Suprapubic skin (tissue), 4 donors: ENCODE data around the gene ADAMTS7. TPM values are rescaled to one million over a fixed set of nuclear protein-coding genes. Genes with fewer than 3 reads are reported as not detected.
"Not testable (repeated sequence)": the region's sequence is repeated elsewhere in the genome, so short reads cannot be mapped to it uniquely, and the experiment has no call there.

Experiments
- DNase-seq, 2 donors: peaks; one replicate each; pipeline ENCODE4 v3.0.0-alpha.2; 2019; ENCODE audit warnings: low spot score in 2 of 2
- H3K27ac ChIP-seq: fragments of 200-600 bp; sonication (generic); one replicate; pipeline ENCODE4 v1.5.1; 2019
- H3K27me3 ChIP-seq: fragments of 200-600 bp; sonication (generic); one replicate; pipeline ENCODE4 v1.5.1; 2019
- H3K36me3 ChIP-seq: fragments of 200-600 bp; sonication (generic); one replicate; pipeline ENCODE4 v1.5.1; 2019
- H3K4me1 ChIP-seq: fragments of 200-600 bp; sonication (generic); one replicate; pipeline ENCODE4 v1.5.1; 2019
- H3K4me3 ChIP-seq: fragments of 200-600 bp; sonication (generic); one replicate; pipeline ENCODE4 v1.5.1; 2019; ENCODE audit warnings: mild to moderate bottlenecking
- H3K9me3 ChIP-seq: fragments of 200-600 bp; sonication (generic); one replicate; pipeline ENCODE4 v1.5.1; 2019
- CTCF ChIP-seq, 2 donors: fragments of 200-600 bp in 1 of 2; fragments of 450-650 bp in 1 of 2; sonication (generic) in 1 of 2; IDR thresholded peaks; one replicate each; pipeline ENCODE4 v1.5.1; 2016 to 2019; ENCODE audit warnings: antibody characterized with exemption in 2 of 2, mild to moderate bottlenecking in 1 of 2, moderate library complexity in 1 of 2
- EP300 ChIP-seq: sonication (generic); formaldehyde crosslinking; IDR thresholded peaks from one replicate; pipeline ENCODE4 v1.6.1; 2017; ENCODE audit warnings: antibody characterized with exemption
- POLR2A ChIP-seq, 2 donors: fragments of 450-650 bp; IDR thresholded peaks; one replicate each; pipeline ENCODE4 v1.6.1; 2017; ENCODE audit warnings: antibody characterized with exemption in 2 of 2, mild to moderate bottlenecking in 2 of 2, moderate library complexity in 2 of 2
- POLR2AphosphoS5 ChIP-seq, 3 donors: sonication (generic); formaldehyde crosslinking; IDR thresholded peaks; one replicate each; pipeline ENCODE4 v1.6.1; 2017; ENCODE audit warnings: antibody characterized with exemption in 3 of 3
- WGBS: methylation state at CpG from one replicate; pipeline ENCODE4 v1.1.5; 2018; 5-methylcytosine and 5-hydroxymethylcytosine counted together
- total RNA-seq, 4 donors: library from RNA; depleted of rRNA; stranded (reverse); fragments of >200 nt; gene quantifications; one replicate each; pipeline ENCODE4 v1.1.0, GENCODE V29; 2016

ADAMTS7 gene
- total RNA-seq, 4 donors from 2014 or later, result 1.1 to 1.2 (median 1.2) TPM

GRCh38 chr15:78850941-78851755 lies 39.9 kb upstream of the ADAMTS7 start:
- no peak overlapping the region for H3K27ac ChIP-seq
- 54% methylated on average over 6 of the region's 6 CpGs for WGBS
- H3K27me3 ChIP-seq, result no peaks in the 10 kb centered on the region
- DNase-seq, result peak in 1 of 2 donors; percentile 0
- no peaks in the 10 kb centered on the region for H3K9me3 ChIP-seq
- H3K4me3 ChIP-seq, result no peak overlapping the region
- H3K36me3 ChIP-seq, result no peaks in the 10 kb centered on the region
- no peaks in the 10 kb centered on the region for H3K4me1 ChIP-seq
- TF ChIP-seq CTCF (IDR thresholded peaks at IDR 0.05), result no peak
- TF ChIP-seq POLR2A (IDR thresholded peaks at IDR 0.05), result no peak
- TF ChIP-seq POLR2AphosphoS5 (IDR thresholded peaks at IDR 0.05), result no peak
- no peak for TF ChIP-seq EP300

GRCh38 chr15:78850352-78850751 lies 39.1 kb upstream of the ADAMTS7 start:
- Histone ChIP-seq H3K9me3 (no peaks in the 10 kb centered on the region), H3K4me3 (no peak overlapping the region), H3K27ac (no peak overlapping the region), H3K27me3 (no peaks in the 10 kb centered on the region), H3K4me1 (no peaks in the 10 kb centered on the region), H3K36me3 (no peaks in the 10 kb centered on the region)
- TF ChIP-seq POLR2AphosphoS5 (IDR thresholded peaks at IDR 0.05), result no peak
- TF ChIP-seq POLR2A (IDR thresholded peaks at IDR 0.05), result no peak
- peak in 1 of 2 donors; percentile 15 for DNase-seq
- 100% methylated on average over 2 of the region's 2 CpGs for WGBS

GRCh38 chr15:78847387-78847906 lies 36.2 kb upstream of the ADAMTS7 start:
- WGBS, result 88% methylated on average over 8 of the region's 15 CpGs
- H3K27me3 ChIP-seq, H3K4me3 ChIP-seq, H3K9me3 ChIP-seq, H3K36me3 ChIP-seq, H3K4me1 ChIP-seq, DNase-seq, H3K27ac ChIP-seq: not testable (repeated sequence)

- not testable (repeated sequence) for H3K27ac ChIP-seq, DNase-seq, H3K4me1 ChIP-seq, H3K9me3 ChIP-seq, H3K27me3 ChIP-seq, H3K4me3 ChIP-seq, H3K36me3 ChIP-seq
- WGBS, result no CpG with 5 or more reads among the region's 27 CpGs
Measured at GRCh38 chr15:78846906-78847305, 35.6 kb upstream of the ADAMTS7 start.

GRCh38 chr15:78842519-78842918 lies 31.3 kb upstream of the ADAMTS7 start:
- no peak overlapping the region for H3K27ac ChIP-seq
- H3K36me3 ChIP-seq, result no peaks in the 10 kb centered on the region
- no peak overlapping the region for H3K4me3 ChIP-seq
- no peaks in the 10 kb centered on the region for H3K9me3 ChIP-seq
- 79% methylated on average over 3 of the region's 3 CpGs for WGBS
- DNase-seq, result peak in 1 of 2 donors; percentile 0
- TF ChIP-seq POLR2A (IDR thresholded peaks at IDR 0.05) (no peak), CTCF (IDR thresholded peaks at IDR 0.05) (no peak), POLR2AphosphoS5 (IDR thresholded peaks at IDR 0.05) (no peak), EP300 (no peak)
- H3K4me1 ChIP-seq, result no peaks in the 10 kb centered on the region
- no peaks in the 10 kb centered on the region for H3K27me3 ChIP-seq

GRCh38 chr15:78841891-78842290 lies 30.6 kb upstream of the ADAMTS7 start:
- WGBS, result 77% methylated on average over 6 of the region's 6 CpGs
- TF ChIP-seq EP300 (no peak), POLR2A (IDR thresholded peaks at IDR 0.05) (no peak), CTCF (IDR thresholded peaks at IDR 0.05) (no peak)
- Histone ChIP-seq H3K27me3 (no peaks in the 10 kb centered on the region), H3K4me3 (no peak overlapping the region), H3K36me3 (no peaks in the 10 kb centered on the region), H3K4me1 (no peaks in the 10 kb centered on the region), H3K27ac (no peak overlapping the region), H3K9me3 (no peaks in the 10 kb centered on the region)
- peak in 1 of 2 donors; percentile 33 for DNase-seq

- Histone ChIP-seq H3K4me1 (no peaks in the 10 kb centered on the region), H3K36me3 (no peaks in the 10 kb centered on the region), H3K4me3 (no peak overlapping the region), H3K27ac (no peak overlapping the region), H3K9me3 (no peaks in the 10 kb centered on the region), H3K27me3 (no peaks in the 10 kb centered on the region)
- 64% methylated on average over 3 of the region's 3 CpGs for WGBS
- DNase-seq, result peak in 1 of 2 donors; percentile 10
- TF ChIP-seq CTCF (IDR thresholded peaks at IDR 0.05) (no peak), POLR2A (IDR thresholded peaks at IDR 0.05) (no peak), POLR2AphosphoS5 (IDR thresholded peaks at IDR 0.05) (no peak), EP300 (no peak)
Measured at GRCh38 chr15:78841376-78841706, 30.1 kb upstream of the ADAMTS7 start.
